NCI-H2107 (cell line): ENCODE measurements around the gene CAP2.

Experiments used
- DNase-seq: peaks from one replicate; lab custom pipeline; 2025; lab: John Stamatoyannopoulos, UW

The CAP2 gene

DNA sequence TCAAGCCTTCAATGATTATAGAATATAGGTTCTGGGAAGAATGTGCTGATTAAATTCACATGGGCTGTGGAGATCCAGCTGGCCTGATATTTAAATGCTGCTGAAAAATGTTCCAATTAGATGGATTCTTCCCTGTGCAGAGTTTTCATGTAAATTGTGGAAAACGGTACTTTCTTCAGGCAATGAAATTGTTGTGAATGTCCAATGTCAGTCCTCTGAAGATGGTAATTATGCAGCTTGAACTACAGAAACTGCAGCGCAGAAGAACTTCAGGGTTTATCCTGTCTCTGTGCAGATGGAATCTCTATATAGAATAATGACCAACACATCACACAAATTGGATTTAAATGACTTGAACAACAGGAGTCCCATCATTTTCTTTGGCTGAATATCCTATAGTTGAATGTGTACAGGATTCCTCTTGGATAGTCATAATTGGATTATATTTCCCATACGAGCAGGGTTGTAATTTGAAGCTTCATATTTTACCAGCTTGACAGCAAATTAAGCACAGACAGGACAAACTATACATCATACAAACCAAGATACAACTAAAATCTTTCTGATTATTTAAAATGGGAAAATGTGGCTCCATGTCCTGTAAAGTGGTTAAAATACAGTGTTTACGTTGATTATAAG, 82.3 kb downstream of the CAP2 start:
- DNase-seq: no peak

- no peak for DNase-seq
Measured at GRCh38 chr6:17476511-17476910, 83.1 kb downstream of the CAP2 start.

GRCh38 chr6:17477356-17477755, 84.0 kb downstream of the CAP2 start:
- DNase-seq: no peak

DNA sequence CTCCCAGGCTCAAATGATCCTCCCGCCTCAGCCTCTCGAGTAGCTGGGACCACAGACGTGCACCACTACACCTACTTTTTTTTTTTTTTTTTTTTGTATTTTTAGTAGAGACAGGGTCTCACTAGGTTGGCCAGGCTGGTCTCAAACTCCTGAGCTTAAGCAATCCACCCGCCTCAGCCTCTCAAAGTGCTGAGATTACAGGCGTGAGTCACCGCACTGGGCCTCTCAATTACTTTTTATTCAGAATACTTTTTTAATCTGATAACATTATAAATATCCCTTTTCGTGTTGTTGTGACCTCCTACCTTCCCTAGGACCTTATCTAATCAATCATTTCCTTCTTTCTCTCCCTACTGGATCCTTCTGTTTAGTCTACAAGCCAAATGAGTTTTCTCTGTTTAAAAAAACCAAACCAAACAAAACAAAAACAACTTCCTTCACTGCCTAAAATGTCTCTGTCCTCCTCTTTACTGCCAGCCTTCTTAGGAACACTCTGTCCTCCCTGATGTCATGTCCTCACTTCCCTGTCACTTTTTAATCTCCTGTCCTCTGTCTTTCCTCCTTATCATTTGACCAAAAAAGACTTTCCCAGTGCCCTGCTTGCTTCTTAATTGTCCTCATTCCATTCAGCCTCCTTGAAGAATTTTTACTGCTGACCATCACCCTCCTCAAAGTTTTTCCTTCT, 85.0 kb downstream of the CAP2 start:
- DNase-seq: no peak

DNA sequence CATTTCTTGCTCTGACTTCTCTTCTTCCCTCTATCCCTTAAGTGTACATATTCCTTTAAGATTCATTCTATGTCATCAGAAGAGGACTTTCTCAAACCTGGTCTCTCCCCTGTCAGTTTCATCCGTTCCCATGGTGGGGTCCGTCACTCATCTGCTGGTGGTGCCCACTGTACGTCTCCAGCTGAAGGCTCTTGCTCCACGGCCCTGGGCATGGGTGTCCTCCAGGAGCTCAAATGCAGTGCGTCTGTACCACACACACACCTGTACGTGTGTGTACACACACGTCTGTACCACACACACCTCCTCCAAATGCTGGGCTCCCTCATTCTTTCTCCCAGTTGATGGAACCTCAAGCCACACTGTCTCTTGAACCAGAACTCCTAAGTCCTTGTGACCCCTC, 85.6 kb downstream of the CAP2 start:
- no peak for DNase-seq

- no peak for DNase-seq
Measured at GRCh38 chr6:17480476-17480875, 87.1 kb downstream of the CAP2 start.

GRCh38 chr6:17482711-17483110, 89.3 kb downstream of the CAP2 start:
- no peak for DNase-seq

- DNase-seq: no peak
Measured at GRCh38 chr6:17483391-17484016, 90.1 kb downstream of the CAP2 start.

- DNase-seq: peak; percentile 23
Measured at GRCh38 chr6:17484201-17484849, 90.9 kb downstream of the CAP2 start.

GRCh38 chr6:17485181-17485580, 91.8 kb downstream of the CAP2 start:
- DNase-seq: no peak

DNA sequence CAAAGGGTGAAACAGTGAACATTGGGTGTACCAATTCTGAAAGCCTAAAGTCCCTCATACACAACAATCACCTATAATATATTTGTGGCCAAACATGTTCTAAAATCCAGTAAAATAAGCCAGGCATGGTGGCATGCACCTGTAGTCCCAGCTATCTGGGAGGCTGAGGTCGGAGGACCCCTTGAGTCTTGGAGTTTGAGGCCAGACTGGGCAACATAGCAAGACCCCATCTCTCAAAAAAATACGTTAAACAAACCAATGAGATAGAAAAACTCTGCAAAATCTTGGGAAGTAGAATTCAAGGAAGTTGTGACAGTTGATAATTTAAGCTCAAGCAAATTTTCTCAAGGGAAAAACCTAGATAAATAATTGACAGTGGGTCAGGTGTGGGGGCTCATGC, 92.6 kb downstream of the CAP2 start:
- DNase-seq: no peak

DNA sequence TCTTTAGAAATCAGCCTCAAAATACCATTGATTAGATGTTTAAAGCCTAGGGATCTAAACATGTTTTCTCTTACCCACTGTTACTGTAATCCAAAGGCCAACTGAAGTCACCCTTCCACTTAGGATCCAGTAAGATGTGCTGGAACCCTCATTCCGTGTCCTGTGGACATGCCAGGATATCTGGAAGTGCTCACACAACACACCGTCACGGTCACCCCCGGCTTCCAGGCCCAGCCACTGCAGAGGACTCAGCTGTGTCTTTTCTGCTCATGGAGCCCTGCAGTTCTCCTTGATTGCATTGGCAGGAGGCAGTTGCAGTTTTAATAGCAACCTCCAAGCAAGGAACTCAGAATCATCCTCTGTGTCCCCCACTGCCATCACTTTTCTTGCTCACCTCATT, 93.3 kb downstream of the CAP2 start:
- no peak for DNase-seq

DNA sequence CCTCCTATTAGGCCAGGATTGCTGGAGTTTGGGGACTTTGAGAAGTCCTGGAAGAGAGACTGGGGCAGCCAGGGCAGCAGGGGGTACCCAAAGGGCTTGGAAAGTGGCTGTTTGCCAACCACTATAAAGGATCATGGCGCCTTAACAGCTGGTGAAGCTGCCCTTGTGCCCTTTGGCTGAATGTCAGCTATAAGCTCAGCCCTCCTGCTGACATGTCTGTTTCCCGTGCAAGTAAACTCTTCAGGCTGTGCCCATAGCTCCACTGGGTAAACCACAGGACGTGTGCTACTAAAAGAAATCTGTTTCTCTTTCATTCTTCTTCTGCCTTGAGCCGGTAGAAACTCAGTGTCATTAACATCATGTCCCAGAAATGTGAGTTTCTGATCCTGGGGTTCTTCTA, 97.3 kb downstream of the CAP2 start:
- no peak for DNase-seq

- no peak for DNase-seq
Measured at GRCh38 chr6:17491416-17492142, 98.2 kb downstream of the CAP2 start.

GRCh38 chr6:17492350-17492749, 99.0 kb downstream of the CAP2 start:
- DNase-seq: no peak

GRCh38 chr6:17493286-17493685, 99.9 kb downstream of the CAP2 start:
- DNase-seq: no peak

GRCh38 chr6:17494177-17494576, 100.8 kb downstream of the CAP2 start:
- no peak for DNase-seq

DNA sequence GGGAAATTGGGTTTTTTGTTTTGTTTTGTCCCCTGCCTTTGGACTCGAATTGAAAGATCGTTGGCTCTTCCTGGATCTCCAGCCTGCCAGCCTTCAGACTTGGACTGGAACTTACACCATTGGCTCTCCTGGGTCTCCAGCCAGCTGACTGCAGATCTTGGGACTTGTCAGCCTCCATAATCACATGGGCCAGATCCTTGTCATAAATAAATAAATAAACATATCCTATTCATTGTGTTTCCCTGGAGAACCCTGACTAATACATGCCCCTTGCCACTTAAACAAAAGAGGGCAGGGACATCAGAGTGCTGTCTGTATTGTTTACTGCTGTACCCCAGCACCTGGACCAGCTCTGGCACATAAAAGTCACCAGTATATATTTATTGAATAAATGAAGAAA, 101.5 kb downstream of the CAP2 start:
- no peak for DNase-seq

DNA sequence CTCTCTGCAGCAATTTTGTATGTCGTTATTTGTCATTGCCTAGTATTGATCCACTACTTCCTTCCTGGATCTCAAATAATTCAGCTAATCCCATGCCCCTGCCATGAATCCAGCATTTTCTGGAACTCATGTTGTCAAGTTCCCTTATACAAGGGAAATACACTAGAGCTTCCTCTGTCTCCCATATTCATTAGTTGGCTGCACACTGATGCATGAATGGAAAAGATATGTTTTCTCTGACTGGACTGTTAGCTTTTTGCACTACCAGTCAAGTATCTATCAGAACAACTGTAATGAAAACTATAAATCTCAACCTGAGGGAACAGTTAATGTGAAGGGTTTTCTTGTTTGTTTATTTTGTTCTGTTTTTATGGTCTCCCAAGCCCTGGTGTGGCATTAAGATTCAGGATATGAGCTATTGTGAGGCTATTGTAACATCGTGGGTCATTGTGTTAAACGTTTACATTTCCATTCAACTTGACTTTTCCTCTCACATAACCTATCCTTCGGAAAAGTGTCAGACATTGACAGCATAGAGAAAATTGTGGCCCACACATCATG, 104.2 kb downstream of the CAP2 start:
- no peak for DNase-seq

- DNase-seq: no peak
Measured at GRCh38 chr6:17501442-17501841, 108.0 kb downstream of the CAP2 start.

GRCh38 chr6:17501982-17502704, 108.7 kb downstream of the CAP2 start:
- DNase-seq: no peak
